Ishikawa (cell line): ENCODE data around the gene SSH2.

Experiments used
- CEBPB ChIP-seq: IDR thresholded peaks from 2 replicates; pipeline ENCODE4 v1.6.1; 2012
- CREB1 ChIP-seq: IDR thresholded peaks from 2 replicates; pipeline ENCODE4 v1.6.1; 2012; ENCODE audit warnings: low read depth
- EGR1 ChIP-seq: IDR thresholded peaks from 2 replicates; pipeline ENCODE4 v1.6.1; 2012
- EP300 ChIP-seq: IDR thresholded peaks from 2 replicates; pipeline ENCODE4 v1.6.1; 2012; ENCODE audit warnings: borderline replicate concordance
- FOXM1 ChIP-seq: IDR thresholded peaks from 2 replicates; pipeline ENCODE4 v1.6.1; 2012; ENCODE audit warnings: low read depth, borderline replicate concordance
- RAD21 ChIP-seq: IDR thresholded peaks from 2 replicates; pipeline ENCODE4 v1.6.1; 2012; ENCODE audit warnings: low read depth
- TAF1 ChIP-seq: IDR thresholded peaks from 2 replicates; pipeline ENCODE4 v1.6.1; 2012; ENCODE audit warnings: low read depth, mild to moderate bottlenecking
- TCF12 ChIP-seq: IDR thresholded peaks from 2 replicates; pipeline ENCODE4 v1.6.1; 2012; ENCODE audit warnings: low read depth
- YY1 ChIP-seq: IDR thresholded peaks from 2 replicates; pipeline ENCODE4 v1.6.1; 2012; ENCODE audit warnings: low read depth
- ZBTB7A ChIP-seq: IDR thresholded peaks from 2 replicates; pipeline ENCODE4 v1.6.1; 2012; ENCODE audit warnings: low read depth
- TF ChIP-seq, protein P1 (sequence below): IDR thresholded peaks from 2 replicates; pipeline ENCODE4 v1.6.1; 2012
- TF ChIP-seq, protein P2 (sequence below): IDR thresholded peaks from 2 replicates; pipeline ENCODE4 v1.6.1; 2012; ENCODE audit warnings: low read depth, mild to moderate bottlenecking

DNA sequence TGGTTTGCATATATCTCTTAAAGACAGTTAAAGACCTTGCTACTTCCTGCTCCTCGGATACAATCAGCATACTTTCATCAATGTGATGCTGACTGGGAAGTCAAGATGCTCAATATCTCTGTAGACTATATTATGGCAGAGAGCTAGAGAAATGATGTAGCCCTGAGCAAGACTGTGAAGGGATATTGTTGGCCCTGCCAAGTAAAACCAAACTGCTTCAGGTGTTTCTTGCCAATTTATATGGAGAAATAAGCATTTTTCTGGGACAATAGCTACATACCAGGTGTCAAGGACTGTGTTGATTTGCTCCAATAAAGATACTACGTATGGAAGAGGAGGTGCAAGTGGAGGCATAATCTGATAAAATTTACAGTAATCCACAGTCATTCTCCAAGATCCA is 6.7 kb upstream of the SSH2 start:
- TF ChIP-seq CREB1 (no peak), EP300 (no peak), YY1 (no peak), CEBPB (no peak), TAF1 (no peak), FOXM1 (no peak), EGR1 (no peak), ZBTB7A (no peak), RAD21 (no peak), TCF12 (no peak)
- TF ChIP-seq, protein P1, sequence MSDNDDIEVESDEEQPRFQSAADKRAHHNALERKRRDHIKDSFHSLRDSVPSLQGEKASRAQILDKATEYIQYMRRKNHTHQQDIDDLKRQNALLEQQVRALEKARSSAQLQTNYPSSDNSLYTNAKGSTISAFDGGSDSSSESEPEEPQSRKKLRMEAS = no peak
- TF ChIP-seq, protein P2, sequence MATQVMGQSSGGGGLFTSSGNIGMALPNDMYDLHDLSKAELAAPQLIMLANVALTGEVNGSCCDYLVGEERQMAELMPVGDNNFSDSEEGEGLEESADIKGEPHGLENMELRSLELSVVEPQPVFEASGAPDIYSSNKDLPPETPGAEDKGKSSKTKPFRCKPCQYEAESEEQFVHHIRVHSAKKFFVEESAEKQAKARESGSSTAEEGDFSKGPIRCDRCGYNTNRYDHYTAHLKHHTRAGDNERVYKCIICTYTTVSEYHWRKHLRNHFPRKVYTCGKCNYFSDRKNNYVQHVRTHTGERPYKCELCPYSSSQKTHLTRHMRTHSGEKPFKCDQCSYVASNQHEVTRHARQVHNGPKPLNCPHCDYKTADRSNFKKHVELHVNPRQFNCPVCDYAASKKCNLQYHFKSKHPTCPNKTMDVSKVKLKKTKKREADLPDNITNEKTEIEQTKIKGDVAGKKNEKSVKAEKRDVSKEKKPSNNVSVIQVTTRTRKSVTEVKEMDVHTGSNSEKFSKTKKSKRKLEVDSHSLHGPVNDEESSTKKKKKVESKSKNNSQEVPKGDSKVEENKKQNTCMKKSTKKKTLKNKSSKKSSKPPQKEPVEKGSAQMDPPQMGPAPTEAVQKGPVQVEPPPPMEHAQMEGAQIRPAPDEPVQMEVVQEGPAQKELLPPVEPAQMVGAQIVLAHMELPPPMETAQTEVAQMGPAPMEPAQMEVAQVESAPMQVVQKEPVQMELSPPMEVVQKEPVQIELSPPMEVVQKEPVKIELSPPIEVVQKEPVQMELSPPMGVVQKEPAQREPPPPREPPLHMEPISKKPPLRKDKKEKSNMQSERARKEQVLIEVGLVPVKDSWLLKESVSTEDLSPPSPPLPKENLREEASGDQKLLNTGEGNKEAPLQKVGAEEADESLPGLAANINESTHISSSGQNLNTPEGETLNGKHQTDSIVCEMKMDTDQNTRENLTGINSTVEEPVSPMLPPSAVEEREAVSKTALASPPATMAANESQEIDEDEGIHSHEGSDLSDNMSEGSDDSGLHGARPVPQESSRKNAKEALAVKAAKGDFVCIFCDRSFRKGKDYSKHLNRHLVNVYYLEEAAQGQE = no peak
